NCI-H2196 treated with DMSO at 0.1 percent for 48 hours (cell line): ENCODE measurements around the gene GLS2.
"Not testable (repeated sequence)": the region's sequence is repeated elsewhere in the genome, so short reads cannot be mapped to it uniquely, and the experiment has no call there.

ENCODE experiments used
- DNase-seq: peaks from one replicate; lab custom pipeline; 2025; ENCODE audit not compliant: unreplicated experiment; lab: John Stamatoyannopoulos, UW

GLS2 gene

GRCh38 chr12:56488041-56488955, at the start of gene GLS2:
TSS of gene GLS2 (minus strand) at chr12:56488161. CDS start at chr12:56488118, 43 bp downstream.
- peak; percentile 90 for DNase-seq

DNA sequence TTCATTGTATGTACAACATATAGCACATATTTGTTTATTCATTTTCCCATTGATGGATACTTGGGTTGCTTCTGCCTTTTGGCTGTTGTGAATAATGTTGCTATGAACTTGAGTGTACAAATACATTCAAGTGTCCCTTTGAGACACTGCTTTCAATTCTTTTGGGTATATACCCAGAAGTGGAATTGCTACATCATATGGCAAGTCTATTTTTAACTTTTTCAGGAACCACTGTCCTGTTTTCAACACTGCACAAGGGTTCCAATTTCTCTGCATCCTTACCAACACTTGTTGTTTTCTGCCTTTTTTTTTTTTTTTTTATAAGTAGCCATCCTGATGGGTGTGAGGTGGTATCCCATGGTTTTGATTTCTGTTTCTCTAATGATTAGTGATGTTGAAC, 49.6 kb upstream of the GLS2 start:
- DNase-seq, result no peak

GRCh38 chr12:56530390-56531055, 42.6 kb upstream of the GLS2 start:
- DNase-seq, result no peak

DNA sequence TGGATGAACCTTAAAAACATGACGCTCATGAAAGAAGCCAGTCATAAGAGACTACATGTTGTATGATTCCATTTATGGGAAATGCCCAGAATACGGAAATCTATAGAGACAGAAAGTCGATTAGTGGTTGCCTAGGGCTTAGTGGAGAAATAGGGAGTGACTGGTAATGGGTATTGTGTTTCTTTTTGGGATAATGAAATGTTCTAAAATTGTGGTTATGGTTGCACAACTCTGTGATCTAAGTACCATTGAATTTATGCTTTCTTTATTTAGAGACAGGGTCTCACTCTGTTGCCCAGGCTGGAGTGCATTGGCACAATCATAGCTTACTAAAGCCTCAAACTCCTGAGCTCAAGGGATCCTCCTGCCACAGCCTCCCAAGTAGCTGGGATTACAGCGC, 41.7 kb upstream of the GLS2 start:
- no peak for DNase-seq

- DNase-seq, result no peak
These were observed 40.9 kb upstream of the GLS2 start for GRCh38 chr12:56528846-56529245.

GRCh38 chr12:56522411-56523193, 34.6 kb upstream of the GLS2 start:
- DNase-seq, result no peak

DNA sequence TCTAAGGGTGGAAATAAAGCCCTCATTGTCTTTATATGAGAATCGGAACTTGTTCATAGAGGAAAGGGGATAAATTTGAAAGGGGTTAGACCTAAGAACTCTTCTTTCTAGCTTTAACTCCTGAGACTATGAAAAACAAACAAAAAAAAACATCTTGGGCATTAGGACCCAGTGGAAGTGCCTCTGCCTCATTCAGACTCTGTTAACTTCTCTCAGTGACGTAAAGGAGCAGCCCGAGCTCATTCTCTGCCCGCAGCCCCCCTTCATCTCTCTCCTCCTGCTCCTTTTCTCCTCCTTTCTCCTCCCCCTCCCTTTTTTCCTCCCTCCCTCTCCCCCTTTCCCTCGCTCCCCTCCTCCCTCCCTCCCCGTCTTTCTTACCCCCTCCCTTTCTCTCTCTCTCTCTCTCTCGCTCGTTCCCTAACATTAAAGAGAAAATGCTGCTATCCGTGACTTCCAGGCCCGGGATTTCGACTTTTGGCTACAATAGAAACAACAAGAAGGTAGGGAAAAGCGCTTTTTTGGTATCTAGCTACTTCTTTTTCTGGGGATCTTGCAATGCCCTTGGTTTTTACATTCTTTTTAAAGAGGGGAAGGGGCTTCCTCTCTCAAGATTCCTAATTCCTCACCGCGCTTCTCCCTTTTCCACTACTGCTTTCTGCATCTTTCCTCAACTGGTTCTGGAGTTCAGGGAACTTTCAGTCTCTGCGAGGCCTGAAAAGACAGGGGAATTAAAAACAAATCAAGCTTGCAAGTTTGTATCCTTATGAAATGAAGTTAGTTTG, 33.8 kb upstream of the GLS2 start, which contains the start of gene RBMS2:
Gene RBMS2 (plus strand): TSS at position 231 of the 782 bp plus-strand sequence. CDS start 204 bp downstream, at position 435.
- DNase-seq, result peak; percentile 70

- no peak for DNase-seq
These were observed 33.2 kb upstream of the GLS2 start for GRCh38 chr12:56521209-56521589.

GRCh38 chr12:56520506-56520905, 32.5 kb upstream of the GLS2 start:
- no peak for DNase-seq

DNA sequence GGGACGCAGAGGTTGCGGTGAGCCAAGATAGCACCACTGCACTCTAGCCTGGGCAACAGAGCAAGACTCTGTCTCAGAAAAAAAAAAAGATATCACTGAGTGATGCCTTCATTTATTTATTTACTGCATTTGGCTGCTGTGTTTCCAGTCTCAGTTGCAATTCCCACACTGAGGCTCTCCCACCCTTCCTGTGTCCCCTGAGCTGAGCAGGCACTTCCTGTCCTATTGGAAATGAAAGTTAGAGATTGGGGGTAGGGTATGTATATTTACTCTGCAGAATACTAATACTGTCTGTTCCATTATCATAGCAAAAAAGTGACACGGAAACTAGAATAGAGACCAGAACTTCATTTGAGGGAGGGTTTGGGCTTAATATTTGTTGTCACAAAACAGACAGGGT, 32.1 kb upstream of the GLS2 start:
- DNase-seq, result no peak

- DNase-seq, result no peak
These were observed 30.6 kb upstream of the GLS2 start for GRCh38 chr12:56518570-56518969.

DNA sequence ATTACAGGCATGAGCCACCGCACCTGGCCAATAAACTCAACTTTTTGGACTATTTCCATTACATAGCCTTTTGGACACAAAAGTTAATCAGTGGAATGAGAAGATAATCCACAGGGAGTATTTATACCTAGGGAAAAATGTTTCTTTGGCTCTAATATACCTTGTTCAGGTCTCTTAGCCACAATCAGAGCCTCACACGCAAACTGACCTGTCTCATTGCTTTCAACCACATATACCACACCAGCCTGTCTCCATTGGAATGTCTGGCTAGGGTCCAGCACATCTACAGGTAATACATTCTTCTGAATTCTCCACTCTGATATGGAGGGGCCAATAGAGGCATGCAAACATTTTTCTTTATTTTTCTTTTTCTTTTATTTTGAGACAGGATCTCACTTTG, 29.9 kb upstream of the GLS2 start:
- no peak for DNase-seq

- not testable (repeated sequence) for DNase-seq
These were observed 26.0 kb upstream of the GLS2 start for GRCh38 chr12:56514014-56514318.

DNA sequence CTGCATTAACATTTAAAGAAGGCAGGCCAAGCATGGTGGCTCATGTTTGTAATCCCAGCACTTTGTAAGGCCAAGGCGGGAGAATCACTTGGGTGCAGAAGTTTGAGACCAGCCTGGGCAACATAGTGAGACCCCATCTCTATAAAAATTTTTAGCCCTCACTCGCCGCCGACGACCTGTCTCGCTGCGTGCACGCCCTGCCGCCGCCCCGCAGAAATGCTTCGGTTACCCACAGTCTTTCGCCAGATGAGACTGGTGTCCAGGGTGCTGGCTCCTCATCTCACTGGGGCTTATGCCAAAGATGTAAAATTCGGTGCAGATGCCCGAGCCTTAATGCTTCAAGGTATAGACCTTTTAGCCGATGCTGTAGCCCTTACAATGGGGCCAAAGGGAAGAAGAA, 22.8 kb upstream of the GLS2 start:
- no peak for DNase-seq

GRCh38 chr12:56499879-56500278, 11.9 kb upstream of the GLS2 start:
- not testable (repeated sequence) for DNase-seq

DNA sequence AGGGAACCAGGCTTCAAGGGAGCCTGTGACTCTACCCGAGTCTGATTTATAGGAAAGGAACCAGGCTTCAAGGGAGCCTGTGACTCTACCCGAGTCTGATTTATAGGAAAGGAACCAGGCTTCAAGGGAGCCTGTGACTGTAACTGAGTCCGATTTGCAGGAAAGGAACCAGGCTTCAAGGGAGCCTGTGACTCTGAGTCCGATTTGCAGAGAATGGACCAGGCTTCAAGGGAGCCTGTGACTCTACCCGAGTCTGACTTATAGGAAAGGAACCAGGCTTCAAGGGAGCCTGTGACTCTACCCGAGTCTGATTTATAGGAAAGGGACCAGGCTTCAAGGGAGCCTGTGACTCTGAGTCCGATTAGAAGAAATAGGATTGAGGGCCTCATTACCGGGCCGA, 11.5 kb upstream of the GLS2 start:
- not testable (repeated sequence) for DNase-seq

DNA sequence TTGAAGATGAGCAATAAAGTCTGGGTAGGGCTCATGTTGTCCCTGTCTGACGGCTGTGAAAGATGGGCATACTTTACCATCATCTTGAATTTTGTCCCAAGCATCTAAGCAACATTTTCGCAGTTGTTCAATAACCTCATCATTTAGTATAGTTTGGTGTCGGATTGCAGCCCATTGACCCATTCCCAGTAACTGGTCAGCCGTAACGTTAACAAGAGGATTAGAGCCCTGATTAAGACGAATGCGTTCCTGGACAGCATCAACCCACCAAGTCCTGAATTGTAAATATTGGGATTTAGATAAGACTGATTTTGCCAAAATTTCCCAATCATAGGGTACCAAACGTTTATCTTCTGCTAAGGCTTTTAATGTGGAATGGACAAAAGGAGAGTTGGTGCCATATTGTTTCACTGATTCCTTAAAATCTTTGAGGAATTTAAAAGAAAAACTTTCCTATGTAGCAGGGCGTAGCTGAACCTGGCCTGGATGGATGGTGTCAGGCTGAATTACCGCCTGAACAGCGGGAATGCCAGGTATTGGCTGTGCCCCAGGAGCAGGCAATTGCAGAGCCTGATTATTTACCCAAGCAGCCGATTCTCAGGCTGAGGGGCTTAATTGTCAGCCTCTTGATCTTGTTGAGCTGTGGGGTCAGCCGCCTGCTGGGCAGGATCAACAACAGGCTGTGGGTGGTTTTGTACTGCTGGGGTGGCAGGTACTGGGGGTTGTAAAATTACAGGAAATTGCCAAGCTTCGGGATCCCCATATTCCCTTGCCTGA, 10.4 kb upstream of the GLS2 start:
- DNase-seq, result not testable (repeated sequence)

DNA sequence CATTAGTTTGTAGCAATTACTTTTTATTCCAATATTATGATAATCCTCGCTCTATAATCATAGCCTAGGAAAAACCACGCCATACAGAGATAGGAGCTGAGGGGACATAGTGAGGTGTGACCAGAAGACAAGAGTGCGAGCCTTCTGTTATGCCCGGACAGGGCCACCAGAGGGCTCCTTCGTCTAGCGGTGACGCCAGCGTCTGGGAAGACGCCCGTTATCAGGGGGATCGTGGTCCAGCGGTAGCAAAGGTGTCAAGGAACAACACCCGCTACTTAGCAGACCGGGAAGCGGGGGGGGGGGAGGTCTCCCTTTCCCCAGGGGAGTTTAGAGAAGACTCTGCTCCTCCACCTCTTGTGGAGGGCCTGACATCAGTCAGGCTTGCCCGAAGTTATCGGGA, 8.7 kb upstream of the GLS2 start:
- not testable (repeated sequence) for DNase-seq

- DNase-seq, result not testable (repeated sequence)
These were observed 6.5 kb upstream of the GLS2 start for GRCh38 chr12:56494481-56494880.

DNA sequence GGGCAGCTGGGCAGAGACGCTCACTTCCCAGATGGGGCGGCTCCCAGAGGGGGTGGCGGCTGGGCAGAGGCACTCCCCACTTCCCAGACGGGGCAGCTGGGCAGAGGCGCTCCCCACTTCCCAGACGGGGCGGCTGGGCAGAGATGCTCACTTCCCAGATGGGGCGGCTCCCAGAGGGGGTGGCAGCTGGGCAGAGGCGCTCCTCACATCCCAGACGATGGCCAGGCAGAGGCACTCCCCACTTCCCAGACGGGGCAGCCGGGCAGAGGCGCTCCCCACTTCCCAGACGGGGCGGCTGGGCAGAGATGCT, 6.1 kb upstream of the GLS2 start:
- DNase-seq, result not testable (repeated sequence)
